NCI-H1417 (cell line): ENCODE data around the gene TBC1D2B.
"Not testable (repeated sequence)": the region's sequence is repeated elsewhere in the genome, so short reads cannot be mapped to it uniquely, and the experiment has no call there.

Experiments
- DNase-seq, 3 experiments: peaks; one replicate each; lab custom pipeline; 2025; lab: John Stamatoyannopoulos, UW

TBC1D2B gene

DNA sequence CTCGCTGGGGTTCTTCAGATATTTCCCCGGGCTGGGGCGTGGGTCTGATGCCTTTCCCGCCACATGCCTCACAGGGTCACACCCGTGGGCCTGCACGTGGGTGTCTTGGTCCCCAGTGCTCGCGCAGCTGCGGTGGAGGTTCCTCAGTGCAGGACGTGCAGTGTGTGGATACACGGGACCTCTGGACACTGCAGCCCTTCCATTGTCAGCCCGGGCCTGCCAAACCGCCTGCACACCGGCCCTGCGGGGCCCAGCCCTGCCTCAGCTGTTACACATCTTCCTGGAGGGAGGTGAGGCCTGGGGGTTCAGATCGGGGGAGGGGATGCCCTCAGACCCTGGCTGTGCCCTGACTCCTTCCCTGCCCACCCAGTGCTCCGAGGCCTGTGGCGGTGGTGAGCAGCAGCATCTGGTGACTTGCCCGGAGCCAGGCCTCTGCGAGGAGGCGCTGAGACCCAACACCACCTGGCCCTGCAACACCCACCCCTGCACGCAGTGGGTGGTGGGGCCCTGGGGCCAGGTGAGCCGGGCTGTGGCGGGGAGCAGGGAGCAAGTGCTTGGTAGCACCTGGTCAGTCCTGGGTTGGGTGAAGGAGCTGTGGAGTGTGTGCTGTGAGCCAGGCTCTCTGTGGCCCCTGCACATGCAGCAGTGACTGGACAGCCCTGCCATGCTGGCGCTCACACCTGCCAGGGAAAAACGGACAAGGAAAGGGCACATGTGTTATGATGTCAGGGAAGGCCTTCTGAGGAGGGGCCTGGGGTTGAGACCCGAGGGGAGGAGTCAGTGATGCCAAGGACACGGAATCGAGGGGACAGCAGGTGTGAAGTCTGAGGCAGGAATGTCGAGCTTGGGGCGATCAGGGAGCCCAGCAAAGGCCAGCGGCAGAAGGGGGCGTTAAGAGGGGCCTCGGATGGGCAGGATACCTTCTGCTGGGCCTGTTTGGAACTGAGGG lies 88.9 kb downstream of the TBC1D2B start:
- peak in 2 of 3 experiments; percentile 49 to 71 for DNase-seq

DNA sequence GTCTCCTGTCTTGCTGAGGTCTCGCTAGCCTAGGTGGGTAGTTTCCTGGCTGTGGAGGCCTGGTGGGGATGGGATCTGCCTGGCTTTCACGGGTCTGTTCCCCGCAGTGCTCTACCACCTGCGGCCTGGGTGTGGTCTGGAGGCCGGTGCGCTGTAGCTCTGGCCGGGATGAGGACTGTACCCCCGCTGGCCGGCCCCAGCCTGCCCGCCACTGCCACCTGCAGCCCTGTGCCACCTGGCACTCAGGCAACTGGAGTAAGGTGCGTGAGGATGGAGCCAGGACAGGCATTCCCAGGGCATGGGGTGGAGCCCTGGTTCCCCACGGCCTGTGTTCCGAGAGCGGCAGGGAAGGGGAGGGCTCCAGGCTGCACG lies 89.8 kb downstream of the TBC1D2B start:
- not testable (repeated sequence) for DNase-seq

DNA sequence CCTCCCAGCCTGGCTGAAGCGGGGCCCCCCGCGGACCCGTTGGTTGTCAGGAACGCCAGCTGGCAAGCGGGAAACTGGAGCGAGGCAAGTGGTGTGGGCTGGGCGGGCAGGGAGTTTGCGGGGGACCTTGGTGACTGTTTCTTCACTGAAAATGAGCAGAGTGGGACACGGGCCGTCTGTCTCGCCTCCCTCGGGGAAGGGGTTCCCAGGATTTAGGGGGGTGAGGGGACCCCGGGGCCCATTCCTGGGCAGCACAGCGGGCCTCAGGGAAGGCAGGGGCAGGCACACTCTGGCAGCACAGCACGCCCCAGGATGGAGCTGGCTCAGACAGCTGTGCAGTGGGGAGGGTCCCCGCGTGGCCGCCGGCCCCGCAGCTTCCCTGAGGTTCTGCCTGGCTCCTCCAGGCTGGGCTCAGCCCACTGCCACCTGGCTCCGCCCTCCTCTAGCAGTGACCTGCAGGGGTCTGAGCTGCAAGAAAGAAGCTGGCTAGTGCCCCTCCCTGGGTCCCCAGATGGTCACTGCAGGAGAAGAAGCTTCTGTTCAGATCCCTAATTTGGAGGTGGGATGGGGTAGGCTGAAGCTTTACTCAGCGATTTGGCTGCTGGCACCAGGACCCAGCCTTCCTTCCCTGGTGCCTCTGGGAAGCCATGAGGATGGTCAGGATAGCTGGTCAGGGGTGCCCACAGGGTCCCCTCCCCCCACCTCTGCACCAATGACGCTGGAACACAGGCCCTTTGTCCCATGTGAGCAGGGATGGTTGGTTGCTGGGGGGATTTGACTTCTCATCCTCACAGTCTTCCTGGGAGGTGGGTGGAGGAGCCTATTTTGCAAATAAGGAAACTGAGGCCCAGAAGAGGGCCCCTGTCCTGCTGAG lies 90.4 kb downstream of the TBC1D2B start:
- peak in 1 of 3 experiments; percentile 20 for DNase-seq

- no peak for DNase-seq
Observed at GRCh38 chr15:77985931-77986480, 91.5 kb downstream of the TBC1D2B start.

DNA sequence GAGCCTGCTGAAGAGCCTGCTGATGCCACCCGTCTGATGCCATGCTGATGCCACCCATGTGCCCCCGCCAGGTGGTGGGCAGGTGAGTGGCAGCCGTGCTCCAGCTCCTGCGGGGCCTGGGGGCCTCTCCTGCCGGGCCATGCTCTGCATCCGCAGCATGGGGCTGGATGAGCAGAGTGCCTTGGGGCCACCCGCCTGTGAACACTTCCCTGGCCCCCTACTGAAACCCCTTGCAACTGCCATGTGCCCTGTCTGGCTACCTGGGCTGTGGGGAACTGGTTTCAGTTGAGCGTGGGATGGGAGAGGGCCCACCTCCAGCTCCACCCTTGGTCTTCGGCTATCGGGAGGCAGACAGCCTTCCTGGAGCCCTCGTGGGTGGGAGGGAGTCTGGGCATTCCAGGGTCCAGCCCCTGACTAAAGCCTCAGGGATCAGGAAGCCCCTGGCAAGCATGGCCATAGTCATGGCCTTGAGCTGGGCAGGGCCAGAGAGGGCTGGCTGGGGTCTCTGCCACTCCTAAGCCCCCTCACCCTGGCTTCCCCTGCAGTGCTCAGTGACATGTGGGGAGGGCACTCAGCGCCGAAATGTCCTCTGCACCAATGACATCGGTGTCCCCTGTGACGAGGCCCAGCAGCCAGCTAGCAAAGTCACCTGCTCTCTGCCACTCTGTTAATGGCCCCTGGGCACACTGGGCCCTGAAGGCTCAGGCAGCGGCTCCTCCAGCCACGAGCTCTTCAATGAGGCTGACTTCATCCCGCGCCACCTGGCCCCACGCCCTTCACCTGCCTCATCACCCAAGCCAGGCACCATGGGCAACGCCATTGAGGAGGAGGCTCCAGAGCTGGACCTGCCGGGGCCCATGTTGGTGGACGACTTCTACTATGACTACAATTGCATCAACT lies 92.2 kb downstream of the TBC1D2B start:
- no peak for DNase-seq

DNA sequence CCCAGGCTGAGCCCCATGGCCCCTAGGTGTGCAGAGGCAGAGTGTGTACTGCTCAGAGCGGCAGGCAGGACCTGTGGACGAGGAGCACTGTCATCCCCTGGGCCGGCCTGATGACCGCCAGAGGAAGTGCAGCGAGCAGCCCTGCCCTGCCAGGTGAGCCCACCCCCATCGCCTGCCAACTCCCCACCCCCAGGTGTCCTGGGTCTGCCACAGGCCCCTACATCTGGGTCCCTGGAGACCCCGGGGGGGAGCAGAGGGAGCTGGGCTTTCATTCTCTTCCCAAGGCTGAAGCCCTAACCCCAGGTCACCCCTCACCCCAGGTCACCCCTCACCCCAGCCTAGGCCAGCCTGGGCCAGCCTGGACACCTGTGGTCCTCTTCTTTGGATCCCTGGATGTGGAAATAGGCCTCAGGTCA lies 93.1 kb downstream of the TBC1D2B start:
- no peak for DNase-seq

GRCh38 chr15:77983708-77984445 lies 93.6 kb downstream of the TBC1D2B start:
- DNase-seq, result no peak

- DNase-seq, result no peak
Observed at GRCh38 chr15:77983091-77983707, 94.3 kb downstream of the TBC1D2B start.

DNA sequence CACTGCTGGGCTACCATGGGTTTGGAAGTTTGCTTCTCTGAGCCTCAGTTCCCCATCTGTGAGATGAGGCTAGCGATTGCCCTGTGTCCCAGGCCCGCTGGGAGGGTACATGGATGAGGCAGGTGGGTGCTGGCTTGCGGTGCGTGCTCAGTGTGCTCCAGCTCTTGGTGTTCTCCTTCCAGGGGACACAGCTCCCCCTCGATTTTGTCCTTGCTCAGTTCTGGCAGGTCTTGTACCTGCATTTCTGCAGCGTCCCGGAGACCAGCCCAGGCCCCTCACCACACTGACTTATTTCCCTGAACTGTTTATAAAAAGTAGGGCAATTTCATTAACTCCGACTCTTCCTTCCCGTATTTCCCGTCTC lies 95.4 kb downstream of the TBC1D2B start:
- DNase-seq, result no peak

GRCh38 chr15:77981281-77982126 lies 96.0 kb downstream of the TBC1D2B start:
- DNase-seq, result no peak

DNA sequence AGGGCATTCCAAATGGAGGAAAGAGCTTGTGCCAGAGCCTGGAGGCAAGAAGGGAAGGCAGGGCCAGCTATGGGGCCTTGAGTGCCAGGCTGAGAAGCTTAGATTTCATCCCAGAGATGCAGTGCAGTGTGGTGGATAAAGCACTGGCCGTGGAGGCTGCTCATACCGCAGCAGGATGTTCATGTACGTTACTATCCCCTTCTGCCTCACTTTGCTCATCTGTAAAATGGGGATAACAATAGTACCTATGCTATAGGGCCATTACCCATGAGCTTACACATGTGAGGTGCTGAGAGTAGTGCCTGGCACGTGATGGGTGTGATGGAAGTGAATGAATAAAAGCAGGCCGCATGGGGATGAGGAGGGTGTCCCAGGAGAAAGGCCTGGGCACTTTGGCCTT lies 96.8 kb downstream of the TBC1D2B start:
- DNase-seq, result not testable (repeated sequence)

DNA sequence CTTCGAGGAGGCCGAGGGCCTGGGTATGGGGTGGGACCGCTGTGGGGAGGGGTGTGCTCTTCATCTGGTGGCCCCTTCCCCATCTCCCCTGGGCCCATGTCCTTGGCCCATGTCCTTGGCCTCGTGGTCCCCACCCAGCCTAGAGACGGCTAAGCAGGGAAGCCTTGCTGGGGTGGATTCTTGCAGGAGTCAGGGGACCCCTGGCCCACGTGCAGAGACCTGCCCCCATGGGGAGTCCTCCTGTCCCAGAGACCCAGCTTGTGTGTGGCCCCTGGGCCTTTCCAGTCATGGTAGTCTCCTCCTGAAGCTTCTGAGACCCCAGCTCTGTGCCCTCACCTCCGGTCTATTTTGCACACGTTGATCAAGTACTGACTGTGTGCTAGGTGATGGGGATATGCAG lies 97.4 kb downstream of the TBC1D2B start:
- DNase-seq, result no peak

- DNase-seq, result not testable (repeated sequence)
Observed at GRCh38 chr15:77979157-77979556, 98.4 kb downstream of the TBC1D2B start.

DNA sequence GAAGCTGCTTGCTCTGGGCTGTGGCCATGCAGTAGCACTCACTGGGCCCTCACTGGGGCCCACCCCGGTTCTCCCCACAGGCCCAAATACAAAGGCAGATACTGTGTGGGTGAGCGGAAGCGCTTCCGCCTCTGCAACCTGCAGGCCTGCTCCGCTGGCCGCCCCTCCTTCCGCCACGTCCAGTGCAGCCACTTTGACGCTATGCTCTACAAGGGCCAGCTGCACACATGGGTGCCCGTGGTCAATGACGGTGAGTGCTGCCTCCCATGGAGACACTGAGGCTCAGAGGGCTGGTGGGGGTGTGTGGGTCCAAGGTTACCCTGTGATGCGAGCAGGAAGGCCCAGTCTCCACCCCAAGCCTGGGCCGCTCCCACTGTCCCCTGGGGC lies 98.8 kb downstream of the TBC1D2B start:
- DNase-seq, result not testable (repeated sequence)

- not testable (repeated sequence) for DNase-seq
Observed at GRCh38 chr15:77977903-77978758, 99.4 kb downstream of the TBC1D2B start.

- not testable (repeated sequence) for DNase-seq
Observed at GRCh38 chr15:77976760-77977525, 100.6 kb downstream of the TBC1D2B start.

GRCh38 chr15:77976095-77976450 lies 101.4 kb downstream of the TBC1D2B start:
- DNase-seq, result not testable (repeated sequence)
